Naive thymus-derived CD4-positive, alpha-beta T cell (primary cell): ENCODE results near the gene RNF34. TPM values are rescaled to one million over a fixed set of nuclear protein-coding genes. Genes with fewer than 3 reads are reported as not detected.
"Not testable (repeated sequence)": the region's sequence is repeated elsewhere in the genome, so short reads cannot be mapped to it uniquely, and the experiment has no call there.

Source experiments
- ATAC-seq: fragments of 150-1000 bp; cut with Tn5 transposase; 2 replicates; pipeline ENCODE4 v1.10.0; 2021; ENCODE audit warnings: mild to moderate bottlenecking, moderate library complexity
- CTCF ChIA-PET: fragments of 350-600 bp; sonication (Branson Sonifier 250); formaldehyde crosslinking; loops from one replicate; lab custom pipeline; 2021; ENCODE audit warnings: antibody characterized with exemption; lab: Charles Lee
- POLR2A ChIA-PET: fragments of 350-600 bp; sonication (Branson Sonifier 250); formaldehyde crosslinking; loops from one replicate; lab custom pipeline; 2021; ENCODE audit warnings: antibody characterized with exemption, inconsistent platforms; lab: Charles Lee
- DNase-seq, 9 donors: peaks; one replicate each; pipeline versions ENCODE4 v3.0.0 to v3.0.0-alpha.2; 2020 to 2022; ENCODE audit warnings: mixed read lengths in 1 of 9
- H3K27ac ChIP-seq: one replicate; pipeline ENCODE4 v1.7.0; 2013; ENCODE audit warnings: mild to moderate bottlenecking, low read depth, low read length, moderate library complexity
- H3K27me3 ChIP-seq, 2 donors: one replicate each; pipeline ENCODE4 v1.7.0; 2013; ENCODE audit warnings: low read length in 2 of 2, mild to moderate bottlenecking in 2 of 2, moderate library complexity in 2 of 2; ENCODE audit not compliant: control insufficient read depth in 2 of 2, insufficient read depth in 2 of 2
- H3K36me3 ChIP-seq, 3 experiments: 1 replicate in 2 of 3; 2 replicates in 1 of 3; pipeline ENCODE4 v1.7.0; 2013; ENCODE audit warnings: low read length in 3 of 3, mild to moderate bottlenecking in 3 of 3, moderate library complexity in 1 of 3; ENCODE audit not compliant: insufficient read depth in 3 of 3, control insufficient read depth in 2 of 3
- H3K4me1 ChIP-seq, 2 donors: one replicate each; pipeline ENCODE4 v1.7.0; 2013; ENCODE audit warnings: low read length in 2 of 2, mild to moderate bottlenecking in 2 of 2, moderate library complexity in 1 of 2; ENCODE audit not compliant: control insufficient read depth in 2 of 2, insufficient read depth in 2 of 2
- H3K4me3 ChIP-seq: 2 replicates; pipeline ENCODE4 v1.7.0; 2013; ENCODE audit warnings: mild to moderate bottlenecking, low read length
- H3K9me3 ChIP-seq, 3 experiments: 1 replicate in 2 of 3; 2 replicates in 1 of 3; pipeline ENCODE4 v1.7.0; 2013; ENCODE audit warnings: low read length in 3 of 3; ENCODE audit not compliant: control insufficient read depth in 2 of 3
- H3K27ac Mint-ChIP-seq, 9 donors: one replicate each; pipeline ENCODE4 v1.8.0; 2020 to 2022; ENCODE audit warnings: mixed read lengths in 9 of 9, mild to moderate bottlenecking in 8 of 9, moderate library complexity in 5 of 9, inconsistent platforms in 2 of 9
- H3K27me3 Mint-ChIP-seq, 5 donors: one replicate each; pipeline ENCODE4 v1.8.0; 2021 to 2022; ENCODE audit warnings: mixed read lengths in 5 of 5, mild to moderate bottlenecking in 1 of 5
- H3K36me3 Mint-ChIP-seq, 5 donors: one replicate each; pipeline ENCODE4 v1.8.0; 2020 to 2022; ENCODE audit warnings: mixed read lengths in 5 of 5, mild to moderate bottlenecking in 3 of 5, inconsistent platforms in 1 of 5
- H3K4me1 Mint-ChIP-seq, 7 donors: one replicate each; pipeline ENCODE4 v1.8.0; 2020 to 2022; ENCODE audit warnings: mixed read lengths in 7 of 7, mild to moderate bottlenecking in 3 of 7, inconsistent platforms in 1 of 7
- H3K4me3 Mint-ChIP-seq, 10 donors: one replicate each; pipeline ENCODE4 v1.8.0; 2020 to 2022; ENCODE audit warnings: mild to moderate bottlenecking in 10 of 10, mixed read lengths in 10 of 10, moderate library complexity in 6 of 10, inconsistent platforms in 2 of 10
- H3K9me3 Mint-ChIP-seq, 11 donors: one replicate each; pipeline ENCODE4 v1.8.0; 2020 to 2022; ENCODE audit warnings: mixed read lengths in 11 of 11, mild to moderate bottlenecking in 4 of 11, inconsistent platforms in 1 of 11, moderate library complexity in 1 of 11
- intact Hi-C, 2 donors: fragments of 100-400 bp; cut with micrococcal nuclease; formaldehyde crosslinking; loops; one replicate each; pipeline ENCODE4 v1.15.1; 2023
- polyA plus RNA-seq, 2 donors: library from polyadenylated mRNA; unstranded; fragments of 300-500 nt; fragmentation: Illumina TruSeq; gene quantifications; one replicate each; pipeline ENCODE4 v1.2.3, GENCODE V29; 2021
- total RNA-seq, 6 experiments: library from RNA in 5 of 6; stranded (reverse) in 5 of 6; gene quantifications; 1 replicate in 5 of 6; 2 replicates in 1 of 6; pipeline ENCODE4 v1.2.3 and lab custom pipeline; 2021 to 2026

The RNF34 gene
- total and polyA plus RNA-seq, 7 experiments from 2014 or later, result 42.5 to 98.4 (median 74.4) TPM

- H3K27ac Mint-ChIP-seq, DNase-seq, H3K4me3 ChIP-seq, H3K4me1 ChIP-seq, intact Hi-C loops, H3K9me3 Mint-ChIP-seq, H3K36me3 ChIP-seq, H3K36me3 Mint-ChIP-seq, CTCF ChIA-PET, H3K9me3 ChIP-seq, H3K27ac ChIP-seq, H3K27me3 ChIP-seq, H3K4me1 Mint-ChIP-seq, ATAC-seq, H3K4me3 Mint-ChIP-seq: not testable (repeated sequence)
- POLR2A ChIA-PET, result interaction anchor here (0.7 kb wide), 1 partner anchor 9 kb away, joined by 3 read pairs; no protein-coding TSS in a partner anchor
- peaks cover 0 to 17% (median 0%) of the 10 kb centered on the region in 5 donors for H3K27me3 Mint-ChIP-seq
These were observed 25.6 kb upstream of the RNF34 start for GRCh38 chr12:121374336-121374735.

GRCh38 chr12:121374945-121375584, 24.9 kb upstream of the RNF34 start:
- intact Hi-C loops, H3K4me1 ChIP-seq, H3K9me3 ChIP-seq, H3K36me3 Mint-ChIP-seq, H3K4me3 Mint-ChIP-seq, CTCF ChIA-PET, ATAC-seq, H3K9me3 Mint-ChIP-seq, H3K27ac Mint-ChIP-seq, H3K27me3 ChIP-seq, H3K4me3 ChIP-seq, H3K36me3 ChIP-seq, DNase-seq, H3K27ac ChIP-seq, H3K4me1 Mint-ChIP-seq: not testable (repeated sequence)
- POLR2A ChIA-PET, result interaction anchor here (0.7 kb wide), 1 partner anchor 10 kb away, joined by 3 read pairs; no protein-coding TSS in a partner anchor
- H3K27me3 Mint-ChIP-seq, result peaks cover 0 to 16% (median 0%) of the 10 kb centered on the region in 5 donors

GRCh38 chr12:121376754-121377697, 22.9 kb upstream of the RNF34 start:
- H3K27me3 Mint-ChIP-seq, result peaks cover 0 to 16% (median 0%) of the 10 kb centered on the region in 5 donors

GRCh38 chr12:121378736-121379135, 21.2 kb upstream of the RNF34 start:
- DNase-seq (no peak), ATAC-seq (no peak)
- Mint-ChIP-seq H3K4me1 (no peaks in the 10 kb centered on the region), H3K27me3 (peaks cover 0 to 16% (median 0%) of the 10 kb centered on the region in 5 donors), H3K4me3 (no peak overlapping the region), H3K27ac (no peak overlapping the region), H3K36me3 (no peaks in the 10 kb centered on the region), H3K9me3 (peaks cover 0 to 4% (median 0%) of the 10 kb centered on the region in 11 donors)
- Histone ChIP-seq H3K27ac (no peak overlapping the region), H3K27me3 (peaks cover 0 to 3% of the 10 kb centered on the region in 2 donors), H3K9me3 (no peaks in the 10 kb centered on the region), H3K4me1 (no peaks in the 10 kb centered on the region), H3K36me3 (no peaks in the 10 kb centered on the region), H3K4me3 (no peak overlapping the region)
- CTCF ChIA-PET, result no interaction called here
- POLR2A ChIA-PET, result no interaction called here
- intact Hi-C loops, result no loop called here

More at GRCh38 chr12:121376754-121377697, 22.9 kb upstream of the RNF34 start:
- ChIA-PET CTCF (no interaction called here), POLR2A (no interaction called here)
- H3K4me3 ChIP-seq, result no peak overlapping the region
- Mint-ChIP-seq H3K4me1 (peaks cover 0 to 4% (median 0%) of the 10 kb centered on the region in 7 donors), H3K27ac (no peak overlapping the region), H3K9me3 (peaks cover 0 to 4% (median 0%) of the 10 kb centered on the region in 11 donors), H3K36me3 (no peaks in the 10 kb centered on the region), H3K4me3 (no peak overlapping the region)
- no peaks in the 10 kb centered on the region for H3K9me3 ChIP-seq
- no peak overlapping the region for H3K27ac ChIP-seq
- no peaks in the 10 kb centered on the region for H3K4me1 ChIP-seq
- DNase-seq, result no peak
- intact Hi-C loops, result no loop called here
- H3K36me3 ChIP-seq, result no peaks in the 10 kb centered on the region
- peaks cover 0 to 3% of the 10 kb centered on the region in 2 donors for H3K27me3 ChIP-seq
- ATAC-seq, result no peak

- Histone ChIP-seq H3K27me3 (peaks cover 0 to 3% of the 10 kb centered on the region in 2 donors), H3K36me3 (no peaks in the 10 kb centered on the region), H3K27ac (no peak overlapping the region), H3K9me3 (no peaks in the 10 kb centered on the region), H3K4me1 (no peaks in the 10 kb centered on the region), H3K4me3 (no peak overlapping the region)
- no peak for ATAC-seq
- H3K36me3 Mint-ChIP-seq, result no peaks in the 10 kb centered on the region
- POLR2A ChIA-PET, result no interaction called here
- intact Hi-C loops, result no loop called here
- CTCF ChIA-PET, result no interaction called here
- H3K27me3 Mint-ChIP-seq, result peaks cover 0 to 18% (median 0%) of the 10 kb centered on the region in 5 donors
- no peak overlapping the region for H3K27ac Mint-ChIP-seq
- no peaks in the 10 kb centered on the region for H3K4me1 Mint-ChIP-seq
- no peak for DNase-seq
- H3K4me3 Mint-ChIP-seq, result no peak overlapping the region
- H3K9me3 Mint-ChIP-seq, result peaks cover 0 to 2% (median 0%) of the 10 kb centered on the region in 11 donors
These were observed 20.0 kb upstream of the RNF34 start for GRCh38 chr12:121379945-121380344.

- H3K4me3 Mint-ChIP-seq, result no peak overlapping the region
- H3K9me3 Mint-ChIP-seq, result peaks cover 0 to 1% (median 0%) of the 10 kb centered on the region in 11 donors
- H3K27me3 ChIP-seq, result peaks cover 0 to 3% of the 10 kb centered on the region in 2 donors
- H3K9me3 ChIP-seq, result no peaks in the 10 kb centered on the region
- POLR2A ChIA-PET, result interaction anchor here (0.6 to 0.8 kb wide), 3 partner anchors 8 to 144 kb away, joined by 3 to 4 read pairs (median 3); no protein-coding TSS in a partner anchor
- no peak overlapping the region for H3K4me3 ChIP-seq
- no peak overlapping the region for H3K27ac ChIP-seq
- no peaks in the 10 kb centered on the region for H3K4me1 ChIP-seq
- H3K36me3 ChIP-seq, result no peaks in the 10 kb centered on the region
- DNase-seq, result no peak
- H3K27me3 Mint-ChIP-seq, result peaks cover 0 to 9% (median 0%) of the 10 kb centered on the region in 5 donors
- H3K4me1 Mint-ChIP-seq, result peaks cover 0 to 3% (median 0%) of the 10 kb centered on the region in 7 donors
- CTCF ChIA-PET, result no interaction called here
- H3K36me3 Mint-ChIP-seq, result no peaks in the 10 kb centered on the region
- H3K27ac Mint-ChIP-seq, result no peak overlapping the region
- ATAC-seq, result no peak
- intact Hi-C loops, result no loop called here
These were observed 16.3 kb upstream of the RNF34 start for GRCh38 chr12:121383601-121384021.
